Activated CD4-positive, alpha-beta T cell treated with anti-CD3 and anti-CD28 coated beads for 24 hours (primary cell): Measurements from ENCODE around the gene PAM.
"Not testable (repeated sequence)": the region's sequence is repeated elsewhere in the genome, so short reads cannot be mapped to it uniquely, and the experiment has no call there.

Experiments
- DNase-seq, 2 donors: peaks; one replicate each; pipeline ENCODE4 v3.0.0-alpha.2; 2020; ENCODE audit warnings: low read depth in 2 of 2

The PAM gene

DNA sequence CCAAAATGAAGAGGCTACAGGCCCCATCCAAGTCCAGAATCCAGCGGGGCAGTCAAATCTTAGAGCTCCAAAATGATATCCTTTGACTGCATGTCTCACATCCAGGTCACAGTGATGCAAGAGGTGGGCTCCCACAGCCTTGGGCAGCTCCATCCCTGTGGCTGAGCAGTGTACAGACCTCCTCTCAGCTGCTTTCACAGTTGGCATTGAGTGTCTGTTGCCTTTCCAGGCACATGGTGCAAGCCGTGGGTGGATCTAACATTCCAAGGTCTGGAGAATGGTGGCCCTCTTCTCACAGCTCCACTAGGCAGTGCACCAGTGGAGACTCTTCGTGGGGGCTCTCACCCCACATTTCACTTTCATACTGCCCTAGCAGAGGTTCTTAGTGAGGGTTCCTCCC, 244.1 kb downstream of the PAM start:
- DNase-seq: no peak

DNA sequence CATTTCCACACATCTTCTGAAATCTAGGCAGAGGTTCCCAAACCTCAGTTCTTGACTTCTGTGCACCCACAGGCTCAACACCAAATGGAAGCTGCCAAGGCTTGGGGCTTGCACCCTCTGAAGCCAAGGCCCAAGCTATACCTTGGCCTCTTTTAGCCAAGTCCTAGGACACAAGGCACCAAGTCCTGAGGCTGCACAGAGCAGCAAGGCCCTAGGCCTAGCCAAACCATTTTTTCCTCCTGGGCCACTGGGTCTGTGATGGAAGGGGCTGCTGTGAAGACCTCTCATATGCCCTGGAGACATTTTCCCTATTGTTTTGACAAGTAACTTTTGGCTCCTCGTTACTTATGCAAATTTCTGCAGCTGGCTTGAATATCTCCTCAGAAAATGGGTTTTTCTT, 244.5 kb downstream of the PAM start:
- not testable (repeated sequence) for DNase-seq

DNA sequence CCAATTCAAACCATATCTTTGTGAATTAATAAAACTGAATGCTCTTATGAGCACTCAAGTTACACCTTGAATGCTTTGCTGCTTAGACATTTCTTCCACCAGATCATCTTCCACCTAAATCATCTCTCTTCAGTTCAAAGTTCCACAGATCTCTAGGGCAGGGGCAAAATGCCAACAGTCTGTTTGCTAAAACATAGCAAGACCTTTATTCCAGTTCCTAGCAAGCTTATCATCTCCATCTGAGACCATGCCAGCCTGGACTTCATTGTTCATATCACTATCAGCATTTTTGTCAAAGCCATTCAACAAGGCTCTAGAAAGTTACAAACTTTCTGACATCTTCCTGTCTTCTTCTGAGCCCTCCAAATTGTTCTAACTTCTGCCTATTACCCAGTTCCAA, 245.0 kb downstream of the PAM start:
- DNase-seq: no peak

DNA sequence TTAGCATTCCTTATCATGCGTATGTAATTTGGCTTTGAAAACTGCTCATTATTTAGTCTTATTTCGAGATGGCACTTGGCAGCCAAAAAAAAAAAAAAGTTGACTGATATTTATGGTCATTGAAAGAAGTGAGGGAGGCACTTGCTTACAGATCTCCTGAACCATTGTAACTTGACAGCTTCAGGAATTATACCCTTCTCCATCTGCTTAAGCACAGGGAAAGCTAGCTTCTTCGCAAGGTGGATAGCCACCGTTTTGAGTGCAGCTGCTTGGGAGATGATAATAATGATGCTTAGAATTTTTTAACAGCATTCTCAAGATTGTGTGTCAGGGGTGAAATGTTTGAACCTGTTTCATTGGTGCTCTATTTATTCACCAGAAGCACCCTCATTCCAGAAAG, 248.8 kb downstream of the PAM start:
- DNase-seq: no peak

DNA sequence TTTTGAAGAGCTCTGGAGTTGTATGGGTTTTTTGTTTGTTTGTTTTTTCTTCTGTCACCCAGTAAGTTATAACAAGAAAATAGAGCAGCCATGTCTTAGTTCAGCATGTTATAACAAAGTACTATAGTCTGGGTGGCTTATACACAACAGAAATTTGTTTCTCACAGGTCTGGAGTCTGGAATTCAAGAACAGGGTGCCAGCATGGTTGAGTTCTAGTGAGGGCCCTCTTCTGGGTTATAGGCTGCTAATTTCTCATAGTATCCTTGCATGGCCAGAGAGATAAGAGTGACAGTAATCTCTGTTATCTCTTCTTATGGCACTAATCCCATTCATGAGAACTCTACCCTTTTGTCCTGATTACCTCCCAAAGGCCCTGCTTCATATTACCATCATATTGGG, 250.2 kb downstream of the PAM start:
- no peak for DNase-seq

DNA sequence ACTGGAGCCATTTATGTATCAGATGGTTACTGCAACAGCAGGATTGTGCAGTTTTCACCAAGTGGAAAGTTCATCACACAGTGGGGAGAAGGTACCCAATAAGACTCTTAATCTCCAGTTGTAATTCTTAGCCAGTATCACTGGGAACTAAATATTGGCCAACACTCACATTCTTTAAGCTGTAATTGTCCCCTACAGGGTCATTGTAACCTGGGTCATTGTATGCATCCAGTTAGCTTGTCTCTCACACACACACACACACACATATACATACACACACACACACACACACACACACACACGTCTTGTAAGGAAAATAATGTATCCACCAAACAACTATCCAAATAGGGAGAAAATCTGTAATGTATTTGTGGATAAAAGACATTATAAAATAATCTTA, 251.8 kb downstream of the PAM start:
- DNase-seq: no peak

DNA sequence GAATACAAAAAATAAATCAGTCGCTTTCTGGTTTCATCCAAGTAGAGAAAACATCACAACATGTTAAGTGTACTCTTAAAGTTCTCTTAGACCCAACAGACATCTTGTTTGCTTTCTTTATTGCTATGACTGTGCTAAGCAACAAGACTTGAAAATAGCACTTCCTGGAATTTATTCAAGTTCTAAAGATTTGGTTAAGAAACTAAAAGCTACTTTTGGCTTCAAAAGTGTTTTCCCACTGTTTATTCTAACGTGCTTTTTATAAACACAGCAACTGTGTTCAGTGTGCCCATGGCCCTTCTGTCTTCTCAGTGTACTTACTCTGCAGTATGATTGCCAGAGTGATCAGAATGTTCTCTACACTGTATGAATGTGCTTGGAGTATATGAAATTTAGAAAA, 255.1 kb downstream of the PAM start:
- DNase-seq: no peak

DNA sequence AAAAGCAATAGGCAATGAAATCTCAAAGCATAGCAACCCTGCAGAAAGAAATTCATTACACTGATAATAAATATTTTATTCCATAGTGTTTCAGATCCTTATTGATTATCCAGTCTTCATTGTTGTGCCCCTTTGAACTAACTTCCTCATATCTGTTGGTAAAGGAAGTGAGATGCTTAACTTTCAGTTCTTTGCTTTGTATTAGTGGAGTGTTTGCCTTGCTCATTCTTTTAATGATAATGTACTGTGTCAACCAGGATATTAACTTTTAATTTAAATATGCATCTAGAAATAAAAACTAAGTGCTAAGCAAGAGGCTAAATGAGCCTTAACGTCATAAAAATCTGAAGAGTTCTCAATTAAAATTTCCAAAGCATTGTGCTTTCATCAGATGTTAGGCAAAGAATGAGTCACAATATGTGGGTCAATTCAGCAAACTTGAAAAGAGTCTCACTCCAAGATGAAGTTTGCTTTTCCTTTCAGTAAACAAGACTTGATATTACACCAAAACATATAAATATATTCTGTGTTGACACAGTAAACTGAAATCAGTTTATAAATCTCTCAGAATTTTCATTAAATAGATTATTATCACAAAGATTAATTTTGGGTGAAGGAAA, 258.9 kb downstream of the PAM start:
- no peak for DNase-seq

DNA sequence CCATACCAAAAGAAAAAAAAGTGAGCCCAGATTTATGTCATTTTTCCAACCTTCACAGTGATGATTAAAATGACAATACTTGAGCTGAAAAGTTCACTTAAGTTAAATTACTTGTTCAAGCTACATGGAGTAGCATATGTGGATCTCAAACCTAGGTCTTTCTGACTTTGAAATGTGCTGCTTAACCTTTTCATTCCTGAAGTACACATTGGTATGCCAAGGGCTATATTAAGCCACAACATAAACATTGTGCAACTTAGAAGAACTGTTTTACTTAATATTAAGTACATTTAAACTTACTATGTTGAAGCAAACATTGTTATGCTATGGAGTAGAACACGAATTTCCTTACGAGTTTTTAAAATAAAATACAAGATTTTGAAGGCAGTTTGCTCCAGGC, 259.9 kb downstream of the PAM start:
- no peak for DNase-seq

DNA sequence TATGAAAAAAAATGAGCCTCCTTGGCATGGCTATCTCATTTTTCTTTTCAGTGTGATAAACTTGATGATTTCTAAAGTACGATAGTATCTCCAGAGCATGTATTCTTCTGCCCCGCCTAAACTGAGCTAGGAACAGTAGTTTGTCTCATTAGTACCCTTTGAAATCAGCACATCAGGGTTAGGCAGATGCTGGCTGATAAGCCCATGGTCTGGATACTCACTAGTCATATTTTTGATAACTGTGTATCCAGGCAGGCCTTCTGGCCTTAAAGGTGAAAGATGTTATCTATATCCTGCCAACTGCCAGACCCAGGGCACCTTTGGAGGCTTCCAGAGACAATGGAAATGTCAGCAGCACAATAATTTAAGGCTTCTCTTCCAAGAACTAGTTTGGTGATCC, 261.1 kb downstream of the PAM start:
- no peak for DNase-seq

DNA sequence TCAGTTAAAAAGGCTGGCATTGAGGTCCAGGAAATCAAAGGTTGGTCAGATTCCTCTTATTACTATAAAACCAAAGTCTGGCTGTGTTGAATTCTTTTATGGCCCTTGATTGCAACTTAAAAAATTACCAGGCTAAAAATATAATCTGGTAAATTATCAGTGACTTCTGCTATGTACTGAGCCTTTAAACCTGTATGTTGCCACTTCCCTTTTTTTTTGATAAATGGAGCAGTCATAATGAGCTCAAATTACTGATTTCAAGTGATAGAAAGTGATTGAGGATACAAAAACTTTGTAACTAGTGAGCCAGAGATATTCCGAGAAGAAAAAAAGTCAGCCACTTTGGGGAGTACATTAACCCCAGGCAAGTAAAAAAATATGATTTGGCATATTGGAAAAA, 264.7 kb downstream of the PAM start:
- no peak for DNase-seq

DNA sequence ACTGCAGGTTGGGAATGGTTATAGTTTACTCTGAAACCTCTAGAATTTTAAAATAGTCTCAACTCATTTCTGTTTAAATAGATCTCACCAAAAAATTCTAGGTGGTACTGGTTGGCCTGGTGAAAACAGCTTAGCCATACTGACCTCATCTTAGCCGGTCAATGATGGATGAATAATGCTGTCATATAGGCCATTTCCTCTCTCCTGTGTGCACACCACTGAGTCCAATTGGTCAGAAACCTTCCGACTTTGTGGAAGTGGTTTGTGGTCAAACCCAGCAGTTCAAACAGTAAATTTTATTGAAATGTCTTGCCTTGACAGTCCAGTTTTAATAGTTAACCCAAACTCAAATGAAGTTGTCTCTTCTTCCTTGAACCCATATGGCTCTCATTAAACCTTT, 266.2 kb downstream of the PAM start:
- no peak for DNase-seq

DNA sequence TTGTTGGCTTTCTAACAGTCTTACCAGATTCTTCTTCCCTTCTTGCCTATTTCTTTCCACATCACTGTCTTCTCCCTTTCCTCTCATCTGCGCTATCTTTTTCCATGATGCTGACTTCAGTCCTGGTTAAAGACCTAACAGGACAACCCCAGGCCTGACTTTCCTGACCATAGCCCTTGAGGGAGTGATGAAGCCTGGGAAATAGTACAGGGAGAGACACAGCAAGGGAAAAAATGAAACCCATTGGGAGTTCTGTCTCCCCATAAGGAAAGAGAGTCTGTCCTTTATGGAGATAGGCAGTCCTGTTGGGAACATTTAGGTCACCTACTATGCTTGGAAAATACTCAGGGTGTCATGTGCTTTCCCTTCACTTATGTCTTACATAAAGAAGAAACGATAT, 272.2 kb downstream of the PAM start:
- DNase-seq: no peak

DNA sequence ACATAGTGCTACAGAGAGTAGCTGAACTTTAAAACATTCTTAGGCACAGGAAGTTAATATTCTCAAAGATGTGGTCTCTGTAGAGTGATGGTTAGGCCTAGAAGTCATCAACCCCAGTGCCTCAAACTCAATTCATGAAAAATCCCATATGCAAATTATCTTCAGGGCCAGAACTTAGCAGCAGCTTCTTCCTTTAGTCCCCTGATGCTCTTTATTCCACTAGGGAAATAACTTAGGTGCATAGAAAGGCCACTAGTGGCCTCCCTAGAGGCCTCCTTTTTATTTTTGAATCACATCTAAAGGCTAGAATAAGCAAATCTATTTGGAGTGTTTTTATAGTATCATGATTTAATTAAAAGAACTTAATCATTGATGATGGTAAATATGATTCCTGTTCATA, 276.5 kb downstream of the PAM start:
- no peak for DNase-seq

DNA sequence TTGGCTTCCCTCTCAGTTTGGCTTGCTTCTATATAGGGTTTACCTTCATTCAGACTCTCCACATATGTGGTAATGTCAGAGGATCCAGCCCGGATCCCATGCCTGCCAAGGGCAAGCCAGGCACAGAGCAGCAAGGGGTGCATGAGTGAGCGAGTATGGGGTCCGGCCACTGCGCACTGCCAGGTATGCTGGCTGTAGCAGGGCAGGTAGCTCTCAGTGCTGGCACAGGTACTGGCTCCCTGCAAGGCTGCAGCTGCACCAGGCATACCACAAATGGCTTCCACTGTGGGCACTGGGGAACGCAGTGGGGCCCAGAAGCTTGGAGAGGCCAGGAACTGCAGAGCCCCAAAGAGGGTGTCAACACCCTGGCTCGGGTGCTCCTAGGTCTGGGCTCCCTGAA, 278.6 kb downstream of the PAM start:
- no peak for DNase-seq

DNA sequence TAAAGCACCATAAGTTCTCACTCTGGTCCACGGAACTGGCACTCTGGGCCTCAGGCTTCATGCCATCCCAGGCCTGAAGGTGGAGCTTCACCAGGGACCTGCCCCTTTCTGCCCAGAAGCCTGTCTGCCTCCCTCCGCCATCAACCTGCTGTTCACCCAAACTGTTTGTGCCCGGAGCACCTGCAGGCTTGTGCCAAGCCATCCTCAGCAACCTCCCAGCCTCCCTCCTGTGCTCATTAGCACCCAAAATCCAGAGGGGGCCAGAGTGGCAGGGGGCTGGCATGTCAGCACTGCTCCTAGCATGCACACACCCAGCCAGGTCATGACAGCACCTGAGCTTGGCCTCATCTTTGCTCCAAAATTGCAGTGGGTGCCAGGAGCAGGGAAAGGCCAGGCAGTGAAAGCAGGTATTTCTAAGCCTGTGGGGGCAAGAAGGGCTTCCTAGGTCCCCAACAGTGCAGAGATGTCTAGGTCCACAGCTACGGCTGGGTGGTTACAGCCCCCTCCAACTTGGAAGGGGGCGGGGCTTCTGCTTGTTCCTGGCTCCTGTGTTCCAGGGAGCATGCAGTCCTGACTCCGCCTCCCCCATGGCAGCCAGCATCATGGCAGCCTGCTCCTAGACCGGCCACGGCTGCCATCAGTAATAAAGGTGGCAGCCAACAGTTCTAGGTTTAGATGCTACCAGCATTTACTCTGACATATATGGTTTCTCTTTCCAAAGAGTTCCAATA, 279.7 kb downstream of the PAM start:
- no peak for DNase-seq

DNA sequence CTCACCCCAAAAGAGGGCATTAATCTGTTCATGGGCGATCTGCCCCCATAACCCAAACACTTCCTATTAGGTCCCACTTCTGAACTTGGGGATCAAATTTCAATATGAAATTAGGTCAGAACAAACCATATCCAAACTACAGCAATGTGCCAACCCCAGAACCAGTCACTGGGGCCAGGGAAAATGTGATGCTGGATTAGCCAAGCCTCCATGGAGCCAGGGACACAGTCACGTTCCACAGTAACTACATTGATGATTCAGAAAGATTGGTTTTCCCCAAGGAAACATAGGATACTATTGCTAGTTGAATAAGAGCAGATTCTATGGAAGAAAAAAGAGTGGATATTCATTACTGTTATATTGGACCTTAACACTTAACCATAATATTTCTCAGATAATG, 280.6 kb downstream of the PAM start:
- no peak for DNase-seq

DNA sequence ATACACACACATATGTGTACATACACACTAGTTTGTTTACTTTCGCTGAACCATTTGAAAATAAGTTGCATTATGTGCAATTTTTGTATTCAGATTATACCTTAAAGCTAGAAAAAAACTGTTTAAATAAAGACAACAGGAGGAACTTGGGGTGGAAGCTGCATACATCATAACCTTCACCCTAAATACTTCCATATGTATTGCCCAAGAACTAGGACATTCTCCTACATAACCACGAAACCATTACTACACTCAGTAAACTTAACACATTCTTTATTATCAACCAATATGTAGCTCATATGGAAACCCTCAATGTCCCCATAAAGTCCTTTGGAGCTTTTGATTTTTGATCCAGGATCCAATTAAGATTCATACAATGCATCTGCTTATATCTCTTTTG, 281.5 kb downstream of the PAM start:
- no peak for DNase-seq

DNA sequence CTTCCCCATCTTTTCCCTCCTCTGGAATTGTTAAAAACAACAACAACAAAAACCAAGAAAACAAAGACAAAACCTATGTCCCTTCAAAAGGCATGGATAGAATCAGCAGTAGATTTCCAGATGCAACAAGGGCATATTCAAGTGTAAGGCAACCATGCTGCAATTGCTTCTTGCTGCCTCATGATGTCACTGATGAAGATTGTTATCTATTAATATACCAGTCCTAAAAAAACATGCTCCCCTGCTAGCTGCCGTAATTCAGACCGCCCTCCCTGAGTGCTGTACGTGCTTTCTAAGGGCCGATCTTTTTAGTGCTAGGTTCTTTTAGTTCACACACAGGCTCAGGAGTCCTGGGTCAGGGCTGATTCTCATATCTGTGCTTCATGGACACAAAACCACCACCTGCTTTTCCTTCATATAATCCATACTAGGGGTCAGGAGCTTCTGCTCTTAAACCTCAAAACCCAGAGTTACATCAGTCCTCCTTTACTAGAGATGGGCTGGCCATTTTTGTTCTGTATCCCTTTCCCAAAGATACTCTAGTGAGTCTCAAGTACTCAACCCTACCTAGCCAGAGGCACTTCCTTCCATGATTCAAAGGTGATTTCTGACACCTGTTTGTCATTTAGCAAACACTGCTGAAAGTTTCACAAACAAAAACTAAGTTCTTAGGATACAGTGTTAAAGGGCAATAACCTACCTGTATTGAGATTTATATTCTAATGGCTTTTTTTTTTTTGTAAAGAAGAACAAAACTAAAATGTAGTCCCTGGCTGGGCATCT, 282.8 kb downstream of the PAM start:
- no peak for DNase-seq

DNA sequence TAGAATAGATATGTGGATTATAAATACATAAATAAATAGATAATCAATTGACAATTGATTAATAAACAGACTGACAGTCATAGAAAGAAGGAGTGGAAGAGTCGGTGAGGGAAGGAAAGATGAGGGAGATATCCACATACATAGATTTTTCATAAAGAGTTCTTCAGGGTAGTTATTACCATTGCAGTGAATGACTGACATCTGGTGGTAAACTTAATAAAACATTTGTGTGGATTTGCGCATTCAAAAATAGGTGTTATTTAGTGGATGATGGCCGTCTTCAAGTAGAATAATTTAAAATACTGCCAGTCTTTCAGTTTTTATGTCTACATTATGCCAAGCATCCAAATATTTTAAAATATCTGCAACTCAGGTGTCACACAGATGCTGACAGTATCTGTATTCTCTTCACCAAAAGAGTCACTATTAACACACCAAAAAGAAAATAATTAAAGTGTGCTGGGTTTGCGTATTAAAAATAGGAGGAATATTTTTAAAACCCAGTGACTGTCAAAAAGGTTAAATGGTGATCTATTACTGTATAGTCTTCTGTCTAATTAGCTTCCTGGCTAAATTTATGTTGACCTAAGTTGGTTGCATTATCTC, 286.1 kb downstream of the PAM start:
- DNase-seq: no peak

DNA sequence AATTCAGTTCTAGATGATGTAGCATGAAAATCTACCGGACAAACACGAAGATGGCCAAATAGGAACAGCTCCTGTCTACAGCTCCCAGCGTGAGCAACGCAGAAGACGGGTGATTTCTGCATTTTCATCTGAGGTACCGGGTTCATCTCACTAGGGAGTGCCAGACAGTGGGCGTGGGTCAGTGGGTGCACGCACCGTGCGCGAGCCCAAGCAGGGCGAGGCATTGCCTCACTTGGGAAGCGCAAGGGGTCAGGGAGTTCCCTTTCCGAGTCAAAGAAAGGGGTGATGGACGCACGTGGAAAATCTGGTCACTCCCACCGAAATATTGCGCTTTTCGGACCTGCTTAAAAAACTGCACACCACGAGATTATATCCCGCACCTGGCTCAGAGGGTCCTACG, 291.6 kb downstream of the PAM start:
- not testable (repeated sequence) for DNase-seq

DNA sequence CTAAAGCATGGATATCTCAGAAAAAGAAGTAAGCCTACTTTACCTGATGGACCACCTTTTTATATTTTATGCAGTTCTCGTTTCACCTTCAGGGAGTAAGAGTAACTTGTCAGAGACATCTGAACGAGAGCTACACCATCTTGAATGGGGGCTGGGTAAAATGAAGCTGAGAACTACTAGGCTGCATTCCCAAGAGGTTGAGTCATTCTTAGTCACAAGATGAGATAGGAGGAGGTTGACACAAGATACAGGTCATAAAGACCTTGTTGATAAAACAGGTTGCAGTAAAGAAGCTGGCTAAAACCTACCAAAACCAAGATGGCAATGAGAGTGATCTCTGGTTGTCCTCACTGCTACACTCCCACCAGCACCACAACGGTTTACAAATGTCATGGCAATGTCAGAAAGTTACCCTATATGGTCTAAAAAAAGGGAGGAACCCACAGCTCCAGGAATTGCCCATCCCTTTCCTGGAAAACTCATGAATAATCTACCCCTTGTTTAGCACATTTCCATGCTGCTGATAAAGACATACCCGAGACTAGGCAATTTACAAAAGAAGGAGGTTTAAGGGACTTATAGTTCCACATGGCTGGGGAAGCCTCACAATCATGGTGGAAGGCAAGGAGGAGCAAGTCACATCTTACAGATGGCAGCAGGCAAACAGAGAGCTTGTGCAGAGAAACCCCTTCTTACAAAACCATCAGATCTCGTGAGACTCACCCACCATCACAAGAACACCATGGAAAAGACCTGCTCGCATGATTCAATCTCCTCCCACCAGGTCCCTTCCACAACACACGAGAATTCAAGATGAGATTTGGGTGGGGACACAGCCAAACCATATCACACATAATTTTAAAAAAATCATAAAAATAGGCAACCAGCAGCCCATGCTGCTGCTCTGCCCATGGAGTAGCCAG, 302.4 kb downstream of the PAM start:
- DNase-seq: no peak
